Body of pancreas (tissue), 4 donors: ENCODE measurements around the gene CLDN6.

Experiments
- POLR2A ChIP-seq, 3 donors: fragments of 450-650 bp; IDR thresholded peaks; one replicate each; pipeline ENCODE4 v1.6.1; 2016; ENCODE audit warnings: antibody characterized with exemption in 3 of 3, mild to moderate bottlenecking in 2 of 3
- TF ChIP-seq, protein P1 (sequence below), 7 experiments: fragments of 450-650 bp in 4 of 7; fragments of 200-600 bp in 3 of 7; sonication (generic) in 3 of 7; IDR thresholded peaks; one replicate each; pipeline ENCODE4 v1.5.1; 2016 to 2019; ENCODE audit warnings: antibody characterized with exemption in 7 of 7

DNA sequence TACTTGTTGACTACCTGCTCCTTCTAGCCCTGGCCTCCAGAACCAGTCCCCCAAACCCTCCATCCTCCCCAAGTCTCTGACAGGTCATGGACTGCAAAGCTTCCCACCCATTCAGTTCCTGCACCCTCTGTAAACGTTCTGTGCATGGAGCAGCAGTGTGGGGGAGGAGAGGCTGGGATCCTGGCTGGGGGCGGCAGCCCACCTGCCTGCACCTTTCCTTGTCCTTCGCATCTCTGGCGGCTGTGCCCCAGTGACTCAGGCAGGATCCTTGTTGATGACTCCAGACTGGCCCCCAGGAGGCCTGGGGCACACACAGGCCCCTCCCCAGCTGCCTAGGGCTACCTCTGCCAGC, 36.1 kb downstream of the CLDN6 start:
- TF ChIP-seq, protein P1, sequence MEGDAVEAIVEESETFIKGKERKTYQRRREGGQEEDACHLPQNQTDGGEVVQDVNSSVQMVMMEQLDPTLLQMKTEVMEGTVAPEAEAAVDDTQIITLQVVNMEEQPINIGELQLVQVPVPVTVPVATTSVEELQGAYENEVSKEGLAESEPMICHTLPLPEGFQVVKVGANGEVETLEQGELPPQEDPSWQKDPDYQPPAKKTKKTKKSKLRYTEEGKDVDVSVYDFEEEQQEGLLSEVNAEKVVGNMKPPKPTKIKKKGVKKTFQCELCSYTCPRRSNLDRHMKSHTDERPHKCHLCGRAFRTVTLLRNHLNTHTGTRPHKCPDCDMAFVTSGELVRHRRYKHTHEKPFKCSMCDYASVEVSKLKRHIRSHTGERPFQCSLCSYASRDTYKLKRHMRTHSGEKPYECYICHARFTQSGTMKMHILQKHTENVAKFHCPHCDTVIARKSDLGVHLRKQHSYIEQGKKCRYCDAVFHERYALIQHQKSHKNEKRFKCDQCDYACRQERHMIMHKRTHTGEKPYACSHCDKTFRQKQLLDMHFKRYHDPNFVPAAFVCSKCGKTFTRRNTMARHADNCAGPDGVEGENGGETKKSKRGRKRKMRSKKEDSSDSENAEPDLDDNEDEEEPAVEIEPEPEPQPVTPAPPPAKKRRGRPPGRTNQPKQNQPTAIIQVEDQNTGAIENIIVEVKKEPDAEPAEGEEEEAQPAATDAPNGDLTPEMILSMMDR (IDR thresholded peaks at IDR 0.05) = no peak
- TF ChIP-seq POLR2A (IDR thresholded peaks at IDR 0.05) = no peak
